GM12874 (cell line): Measurements from ENCODE around the gene IGFALS.

ENCODE experiments used
- CTCF ChIP-seq: IDR thresholded peaks from 2 replicates; pipeline ENCODE4 v1.5.1; 2011; ENCODE audit warnings: low read depth, mild to moderate bottlenecking, control low read depth, low read length, moderate library complexity; ENCODE audit not compliant: insufficient read depth

The IGFALS gene

DNA sequence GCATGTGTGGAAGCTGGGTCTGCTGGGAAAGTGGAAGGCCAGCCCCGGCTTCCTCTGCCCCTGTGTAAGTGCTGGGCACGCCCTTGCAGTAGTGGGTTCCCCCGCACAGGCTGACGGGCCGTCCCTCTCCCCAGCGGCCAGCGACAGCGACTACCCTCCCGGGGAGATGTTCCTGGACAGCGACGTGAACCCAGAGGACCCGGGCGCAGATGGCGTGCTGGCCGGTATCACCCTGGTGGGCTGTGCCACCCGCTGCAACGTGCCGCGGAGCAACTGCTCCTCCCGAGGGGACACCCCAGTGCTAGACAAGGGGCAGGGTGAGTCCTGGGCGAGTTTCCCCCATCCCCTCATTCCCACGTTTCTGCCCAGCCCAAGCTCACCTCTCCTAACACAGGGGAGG is 27.7 kb downstream of the IGFALS start:
- TF ChIP-seq CTCF = no peak

- TF ChIP-seq CTCF = no peak
These were observed 28.5 kb downstream of the IGFALS start for GRCh38 chr16:1764971-1765370.

GRCh38 chr16:1763521-1764511 is 29.7 kb downstream of the IGFALS start:
- TF ChIP-seq CTCF = no peak

- no peak for TF ChIP-seq CTCF
These were observed 30.5 kb downstream of the IGFALS start for GRCh38 chr16:1762879-1763520.

- no peak for TF ChIP-seq CTCF
These were observed 31.2 kb downstream of the IGFALS start for GRCh38 chr16:1762196-1762878.

DNA sequence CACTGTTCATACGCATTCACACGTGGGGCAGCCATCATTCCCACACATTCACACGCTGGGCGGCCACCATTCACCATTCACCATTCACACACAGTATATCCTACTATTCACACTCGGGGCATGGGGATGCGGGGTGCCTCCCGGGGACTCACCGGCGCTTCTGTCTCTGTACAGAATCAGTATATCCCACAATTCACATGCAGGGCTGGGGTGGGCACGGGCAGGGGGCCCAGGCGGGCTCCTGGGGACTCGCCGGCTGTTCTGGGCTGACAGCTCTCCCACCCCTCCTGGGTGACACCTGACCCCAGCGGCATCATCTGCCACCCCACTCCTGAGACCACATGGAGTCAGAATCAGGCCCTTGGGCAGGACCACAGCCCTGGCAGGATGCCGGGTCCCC is 31.8 kb downstream of the IGFALS start:
- no peak for TF ChIP-seq CTCF

- TF ChIP-seq CTCF = no peak
These were observed 32.6 kb downstream of the IGFALS start for GRCh38 chr16:1760911-1761310.
